Measurements from ENCODE around the gene RPS21. TPM values are rescaled to one million over a fixed set of nuclear protein-coding genes. Genes with fewer than 3 reads are reported as not detected.
"Not testable (repeated sequence)": the region's sequence is repeated elsewhere in the genome, so short reads cannot be mapped to it uniquely, and the experiment has no call there.

Gene RPS21
- total and polyA plus RNA-seq, 9 of the 15 experiments (the other 6 are each of a cell fraction or from before 2014, with no cell fraction given), result 1,380 to 5,647 (median 3,091) TPM

DNA sequence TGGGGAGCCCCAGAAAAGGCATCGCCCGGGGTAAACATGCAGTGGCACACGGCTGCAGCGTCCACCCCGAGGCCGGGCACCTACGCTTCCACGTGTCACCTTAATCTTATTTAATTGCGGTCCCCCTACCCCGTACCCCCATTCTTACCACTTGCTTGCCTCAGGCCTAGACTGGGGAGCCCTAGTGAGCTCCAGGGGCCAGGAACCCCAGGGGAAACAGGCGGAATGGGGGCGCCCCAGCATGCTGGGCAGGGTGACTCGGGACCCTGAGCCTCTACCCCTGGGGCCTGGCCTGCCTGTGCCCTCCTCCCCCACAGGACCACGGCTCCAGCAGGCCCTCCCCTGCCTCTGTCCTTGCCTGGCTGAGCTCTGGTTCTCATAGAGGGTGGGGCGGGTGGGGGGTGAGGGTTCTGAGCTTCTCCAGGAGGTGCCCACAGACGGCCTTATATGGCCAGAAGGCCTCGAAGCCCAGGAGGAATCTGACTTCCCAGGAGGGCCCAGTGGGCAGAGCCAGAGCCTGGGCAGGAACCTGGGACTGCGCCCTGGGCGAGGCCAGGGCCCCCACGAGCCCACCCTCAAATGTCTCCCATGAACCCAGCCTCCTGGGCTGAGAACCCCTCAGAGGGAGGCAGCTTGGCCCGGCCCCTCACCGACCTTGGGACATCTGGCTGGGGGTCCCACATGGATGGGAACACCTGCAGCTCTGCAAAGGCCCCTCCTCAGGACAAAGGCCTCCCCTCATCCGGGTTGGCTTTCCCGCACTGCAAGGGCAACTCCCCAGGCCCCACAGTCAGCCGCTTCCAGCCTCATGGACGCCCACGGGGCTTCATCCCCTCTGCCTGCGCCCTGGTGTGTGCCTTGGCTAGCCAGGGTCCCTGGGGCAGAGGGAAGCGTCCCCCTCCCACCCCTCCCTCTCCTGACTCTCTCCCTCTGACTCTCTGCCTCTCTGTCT lies 14.6 kb upstream of the RPS21 start:
- ATAC-seq, result no peak
- Histone ChIP-seq H4K20me1 (replicated peaks; ENCODE audit: control insufficient read depth, insufficient read depth, low read length) (no peaks in the 10 kb centered on the region), H3K4me1 (replicated peaks in 1 of 2; ENCODE audit: control insufficient read depth in 2 of 2, insufficient read depth in 2 of 2, low read length in 2 of 2) (peaks cover 28 to 88% of the 10 kb centered on the region in 2 experiments), H3K4me3 (no peak overlapping the region), H3K9ac (ENCODE audit: insufficient read depth in 1 of 2, low read depth in 2 of 2, low read length in 2 of 2) (no peak overlapping the region), H3K27me3 (ENCODE audit: control insufficient read depth in 2 of 2, insufficient read depth in 2 of 2, low read length in 2 of 2) (no peaks in the 10 kb centered on the region), H3K79me2 (ENCODE audit: control insufficient read depth, insufficient read depth, low read length) (no peaks in the 10 kb centered on the region), H3K4me2 (ENCODE audit: insufficient read depth, low read length) (no peak overlapping the region), H3K36me3 (ENCODE audit: control insufficient read depth, insufficient read depth, low read length) (no peaks in the 10 kb centered on the region), H3K9me1 (ENCODE audit: control insufficient read depth, insufficient read depth, low read length) (no peaks in the 10 kb centered on the region), H3K27ac (ENCODE audit: extremely low read depth, low read depth, low read length) (no peak overlapping the region), H3K9me3 (replicated peaks; ENCODE audit: control insufficient read depth, insufficient read depth, low read depth, low read length) (no peaks in the 10 kb centered on the region), H2AFZ (ENCODE audit: low read depth, low read length) (no peak overlapping the region)
- no TSS peak for BruUV-seq (replicated peaks)
- no peak for FAIRE-seq
- TF ChIP-seq POLR2G (IDR thresholded peaks at IDR 0.05; ENCODE audit: low read depth, low read length) (0 out of 2 replicates have a peak, but pooled peaks have one; percentile 30), PURB (CRISPR knock-in tag; IDR thresholded peaks at IDR 0.05; ENCODE audit: low read depth) (no peak)
- WGBS (ENCODE audit: insufficient coverage, low coverage, missing lambda C conversion rate), result 58% methylated on average over 20 of the region's 29 CpGs
- in situ Hi-C loops (cut with MboI), result no loop called here
- ChIA-PET POLR2A (interaction anchor here (0.6 kb wide), 1 partner anchor 36 kb away, joined by 4 read pairs; no protein-coding TSS in a partner anchor), CTCF (ENCODE audit: low intra/inter-chr PET ratio) (no interaction called here)
- intact Hi-C loops (cut with micrococcal nuclease), result no loop called here
- no peak for DNase-seq (ENCODE audit: extremely low read depth in 1 of 4, low spot score in 3 of 4)

DNA sequence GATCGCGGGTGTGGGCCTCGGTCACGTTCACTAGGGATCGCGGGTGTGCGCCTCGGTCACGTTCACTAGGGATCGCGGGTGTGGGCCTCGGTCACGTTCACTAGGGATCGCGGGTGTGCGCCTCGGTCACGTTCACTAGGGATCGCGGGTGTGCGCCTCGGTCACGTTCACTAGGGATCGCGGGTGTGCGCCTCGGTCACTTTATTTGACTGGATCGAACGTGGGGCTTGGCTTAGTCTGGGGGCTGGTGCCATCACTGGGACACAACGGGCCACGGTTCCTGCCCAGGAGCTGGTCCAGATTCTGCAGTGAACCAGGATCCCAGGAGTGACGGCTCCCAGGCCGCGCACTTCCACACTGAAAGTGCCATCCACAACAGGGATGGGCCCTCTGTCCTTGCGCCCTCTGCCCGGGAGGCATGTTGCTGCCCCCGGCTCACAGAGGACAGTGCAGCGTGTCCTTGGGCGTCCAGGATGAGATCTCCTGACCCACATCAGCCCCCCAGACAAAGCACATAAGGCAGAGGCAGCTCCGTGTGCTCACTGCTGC lies 13.2 kb upstream of the RPS21 start:
- CTCF ChIA-PET (ENCODE audit: low intra/inter-chr PET ratio); FAIRE-seq; BruUV-seq (replicated peaks): not testable (repeated sequence)

More for the DNA sequence above, 13.2 kb upstream of the RPS21 start:
- H3K9me1 ChIP-seq (ENCODE audit: control insufficient read depth, insufficient read depth, low read length); ATAC-seq; H3K4me3 ChIP-seq; DNase-seq (ENCODE audit: extremely low read depth in 1 of 4, low spot score in 3 of 4); in situ Hi-C loops (cut with MboI); H2AFZ ChIP-seq (ENCODE audit: low read depth, low read length); H3K27ac ChIP-seq (ENCODE audit: extremely low read depth, low read depth, low read length); H3K79me2 ChIP-seq (ENCODE audit: control insufficient read depth, insufficient read depth, low read length); H3K9me3 ChIP-seq (replicated peaks; ENCODE audit: control insufficient read depth, insufficient read depth, low read depth, low read length); H3K27me3 ChIP-seq (ENCODE audit: control insufficient read depth in 2 of 2, insufficient read depth in 2 of 2, low read length in 2 of 2); intact Hi-C loops (cut with micrococcal nuclease); H3K4me2 ChIP-seq (ENCODE audit: insufficient read depth, low read length); H4K20me1 ChIP-seq (replicated peaks; ENCODE audit: control insufficient read depth, insufficient read depth, low read length); H3K36me3 ChIP-seq (ENCODE audit: control insufficient read depth, insufficient read depth, low read length): not testable (repeated sequence)
- H3K9ac ChIP-seq (ENCODE audit: insufficient read depth in 1 of 2, low read depth in 2 of 2, low read length in 2 of 2), result peak overlapping the region in 1 of 2 experiments; percentile 45; a peak in 1 of 4 replicates
- 0 out of 2 replicates have a peak, but pooled peaks have one; percentile 0 for TF ChIP-seq MAX (CRISPR knock-in tag; IDR thresholded peaks at IDR 0.05)
- TF ChIP-seq, protein P1, sequence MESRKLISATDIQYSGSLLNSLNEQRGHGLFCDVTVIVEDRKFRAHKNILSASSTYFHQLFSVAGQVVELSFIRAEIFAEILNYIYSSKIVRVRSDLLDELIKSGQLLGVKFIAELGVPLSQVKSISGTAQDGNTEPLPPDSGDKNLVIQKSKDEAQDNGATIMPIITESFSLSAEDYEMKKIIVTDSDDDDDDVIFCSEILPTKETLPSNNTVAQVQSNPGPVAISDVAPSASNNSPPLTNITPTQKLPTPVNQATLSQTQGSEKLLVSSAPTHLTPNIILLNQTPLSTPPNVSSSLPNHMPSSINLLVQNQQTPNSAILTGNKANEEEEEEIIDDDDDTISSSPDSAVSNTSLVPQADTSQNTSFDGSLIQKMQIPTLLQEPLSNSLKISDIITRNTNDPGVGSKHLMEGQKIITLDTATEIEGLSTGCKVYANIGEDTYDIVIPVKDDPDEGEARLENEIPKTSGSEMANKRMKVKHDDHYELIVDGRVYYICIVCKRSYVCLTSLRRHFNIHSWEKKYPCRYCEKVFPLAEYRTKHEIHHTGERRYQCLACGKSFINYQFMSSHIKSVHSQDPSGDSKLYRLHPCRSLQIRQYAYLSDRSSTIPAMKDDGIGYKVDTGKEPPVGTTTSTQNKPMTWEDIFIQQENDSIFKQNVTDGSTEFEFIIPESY (CRISPR knock-in tag; IDR thresholded peaks at IDR 0.05), result peak; percentile 69
- peaks cover 16 to 86% of the 10 kb centered on the region in 2 experiments for H3K4me1 ChIP-seq (replicated peaks in 1 of 2; ENCODE audit: control insufficient read depth in 2 of 2, insufficient read depth in 2 of 2, low read length in 2 of 2)
- WGBS (ENCODE audit: insufficient coverage, low coverage, missing lambda C conversion rate), result 82% methylated on average over 20 of the region's 40 CpGs
- POLR2A ChIA-PET, result interaction anchor here (0.6 kb wide), 1 partner anchor 33 kb away, joined by 3 read pairs; the partner anchor contains the start of gene CABLES2
